GM23338 (cell line): ENCODE results near the gene CCS. TPM values are rescaled to one million over a fixed set of nuclear protein-coding genes. Genes with fewer than 3 reads are reported as not detected.
A peak's percentile ranks its signal among the peaks of the same experiment; 100 is the strongest.
"Not testable (repeated sequence)": the region's sequence is repeated elsewhere in the genome, so short reads cannot be mapped to it uniquely, and the experiment has no call there.

Experiments
- ATAC-seq: fragments of 200-7000 bp; cut with Tn5 transposase; 3 replicates; pipeline ENCODE4 v1.9.1; 2020
- DNase-seq: peaks from one replicate; pipeline ENCODE4 v3.0.0-alpha.2; 2015; ENCODE audit warnings: low spot score
- H2AFZ ChIP-seq: fragments of 200-600 bp; sonication (generic); 2 replicates; pipeline ENCODE4 v1.8.0; 2016; ENCODE audit warnings: antibody characterized with exemption, mild to moderate bottlenecking, moderate library complexity
- H3F3A ChIP-seq: fragments of 200-600 bp; sonication (generic); replicated peaks from 2 replicates; pipeline ENCODE4 v1.8.0; 2017; ENCODE audit warnings: antibody characterized with exemption, mixed run types, low read depth
- H3K27ac ChIP-seq: fragments of 200-600 bp; sonication (generic); 2 replicates; pipeline ENCODE4 v1.6.1; 2016; ENCODE audit warnings: low read depth
- H3K27me3 ChIP-seq: fragments of 200-600 bp; sonication (generic); 2 replicates; pipeline ENCODE4 v1.8.0; 2016; ENCODE audit warnings: mild to moderate bottlenecking, mixed run types, moderate library complexity; ENCODE audit not compliant: insufficient read depth
- H3K36me3 ChIP-seq: fragments of 200-600 bp; sonication (generic); 2 replicates; pipeline ENCODE4 v1.8.0; 2016; ENCODE audit warnings: mild to moderate bottlenecking; ENCODE audit not compliant: insufficient read depth
- H3K4me1 ChIP-seq: fragments of 200-600 bp; sonication (generic); 2 replicates; pipeline ENCODE4 v1.8.0; 2016; ENCODE audit warnings: mild to moderate bottlenecking, moderate library complexity; ENCODE audit not compliant: insufficient read depth
- H3K4me2 ChIP-seq: fragments of 200-600 bp; sonication (generic); 2 replicates; pipeline ENCODE4 v1.7.1; 2017; ENCODE audit warnings: mixed run types
- H3K4me3 ChIP-seq: fragments of 200-600 bp; sonication (generic); 2 replicates; pipeline ENCODE4 v1.6.1; 2016; ENCODE audit warnings: mixed run types
- H3K79me2 ChIP-seq: fragments of 200-600 bp; sonication (generic); replicated peaks from 2 replicates; pipeline ENCODE4 v1.8.0; 2017; ENCODE audit warnings: mild to moderate bottlenecking; ENCODE audit not compliant: insufficient read depth
- H3K9me2 ChIP-seq: fragments of 200-600 bp; sonication (generic); 2 replicates; pipeline ENCODE4 v1.8.0; 2017; ENCODE audit not compliant: insufficient read depth
- H4K20me1 ChIP-seq: fragments of 200-600 bp; sonication (generic); replicated peaks from 2 replicates; pipeline ENCODE4 v1.8.0; 2017; ENCODE audit warnings: mild to moderate bottlenecking; ENCODE audit not compliant: insufficient read depth
- H3K27ac Mint-ChIP-seq: 2 replicates; pipeline ENCODE4 v1.8.0; 2020; ENCODE audit warnings: inconsistent platforms, mild to moderate bottlenecking, moderate library complexity, mixed read lengths
- H3K27me3 Mint-ChIP-seq: 3 replicates; pipeline ENCODE4 v1.8.0; 2022; ENCODE audit warnings: low read depth, mild to moderate bottlenecking, moderate library complexity, mixed read lengths, inconsistent platforms; ENCODE audit not compliant: insufficient read depth, poor library complexity
- H3K36me3 Mint-ChIP-seq: 3 replicates; pipeline ENCODE4 v1.8.0; 2021; ENCODE audit warnings: low read depth, mild to moderate bottlenecking, inconsistent platforms, moderate library complexity, mixed read lengths
- H3K4me1 Mint-ChIP-seq: 3 replicates; pipeline ENCODE4 v1.8.0; 2020; ENCODE audit warnings: mild to moderate bottlenecking, inconsistent platforms, mixed read lengths
- H3K4me3 Mint-ChIP-seq: 3 replicates; pipeline ENCODE4 v1.8.0; 2021; ENCODE audit warnings: moderate library complexity, mild to moderate bottlenecking, inconsistent platforms, mixed read lengths
- H3K9me3 Mint-ChIP-seq: 3 replicates; pipeline ENCODE4 v1.8.0; 2020; ENCODE audit warnings: moderate library complexity, mild to moderate bottlenecking, inconsistent platforms, mixed read lengths
- CREB1 ChIP-seq: fragments of 250-450 bp; sonication (Bioruptor Pico); IDR thresholded peaks from 2 replicates; pipeline ENCODE4 v1.5.0; 2020; ENCODE audit warnings: low read depth, mild to moderate bottlenecking, moderate library complexity
- EZH2 ChIP-seq: fragments of 200-600 bp; sonication (generic); IDR thresholded peaks from one replicate; pipeline ENCODE4 v1.8.0; 2017; ENCODE audit warnings: antibody characterized with exemption, mild to moderate bottlenecking, low read depth; ENCODE audit not compliant: unreplicated experiment
- NANOG ChIP-seq: IDR thresholded peaks from 2 replicates; pipeline ENCODE4 v1.6.1; 2016; ENCODE audit warnings: antibody characterized with exemption, borderline replicate concordance
- POLR2AphosphoS5 ChIP-seq: IDR thresholded peaks from 2 replicates; pipeline ENCODE4 v1.6.1; 2016; ENCODE audit warnings: antibody characterized with exemption, low read depth
- STAT1 ChIP-seq: IDR thresholded peaks from one replicate; pipeline ENCODE4 v1.6.1; 2016; ENCODE audit warnings: antibody characterized with exemption; ENCODE audit not compliant: unreplicated experiment
- ZNF114 ChIP-seq: fragments of 250-450 bp; sonication (Bioruptor Pico); IDR thresholded peaks from 2 replicates; pipeline ENCODE4 v1.5.0; 2020; ENCODE audit warnings: mild to moderate bottlenecking, moderate library complexity
- ZNF331 ChIP-seq: fragments of 250-450 bp; sonication (Bioruptor Pico); IDR thresholded peaks from 2 replicates; pipeline ENCODE4 v1.5.0; 2020; ENCODE audit warnings: low read depth, mild to moderate bottlenecking, moderate library complexity
- polyA plus RNA-seq: library from polyadenylated mRNA; unstranded; fragments of >200 nt; fragmentation: Nextera tagmentation; extraction: Ambion mirVana; gene quantifications from 2 replicates; pipeline ENCODE4 v1.2.1, GENCODE V29; 2016
- total RNA-seq: library from RNA; depleted of rRNA; stranded (reverse); fragments of >200 nt; shearing (Covaris generic); gene quantifications from 2 replicates; pipeline ENCODE4 v1.2.3, GENCODE V29; 2014
- TF ChIP-seq, protein P1 (sequence below), 2 experiments: fragments of 200-600 bp in 1 of 2; sonication (generic) in 1 of 2; conservative IDR thresholded peaks; 2 replicates each; pipeline versions ENCODE4 v1.5.1 to v1.6.1; 2016 to 2017; ENCODE audit warnings: antibody characterized with exemption in 2 of 2, low read depth in 2 of 2, mild to moderate bottlenecking in 2 of 2, moderate library complexity in 1 of 2
- TF ChIP-seq, protein P2 (sequence below): IDR thresholded peaks from 2 replicates; pipeline ENCODE4 v1.6.1; 2016; ENCODE audit warnings: antibody characterized with exemption

The CCS gene
- total and polyA plus RNA-seq, 2 experiments from 2014 or later, result 36.1 to 60.7 TPM

DNA sequence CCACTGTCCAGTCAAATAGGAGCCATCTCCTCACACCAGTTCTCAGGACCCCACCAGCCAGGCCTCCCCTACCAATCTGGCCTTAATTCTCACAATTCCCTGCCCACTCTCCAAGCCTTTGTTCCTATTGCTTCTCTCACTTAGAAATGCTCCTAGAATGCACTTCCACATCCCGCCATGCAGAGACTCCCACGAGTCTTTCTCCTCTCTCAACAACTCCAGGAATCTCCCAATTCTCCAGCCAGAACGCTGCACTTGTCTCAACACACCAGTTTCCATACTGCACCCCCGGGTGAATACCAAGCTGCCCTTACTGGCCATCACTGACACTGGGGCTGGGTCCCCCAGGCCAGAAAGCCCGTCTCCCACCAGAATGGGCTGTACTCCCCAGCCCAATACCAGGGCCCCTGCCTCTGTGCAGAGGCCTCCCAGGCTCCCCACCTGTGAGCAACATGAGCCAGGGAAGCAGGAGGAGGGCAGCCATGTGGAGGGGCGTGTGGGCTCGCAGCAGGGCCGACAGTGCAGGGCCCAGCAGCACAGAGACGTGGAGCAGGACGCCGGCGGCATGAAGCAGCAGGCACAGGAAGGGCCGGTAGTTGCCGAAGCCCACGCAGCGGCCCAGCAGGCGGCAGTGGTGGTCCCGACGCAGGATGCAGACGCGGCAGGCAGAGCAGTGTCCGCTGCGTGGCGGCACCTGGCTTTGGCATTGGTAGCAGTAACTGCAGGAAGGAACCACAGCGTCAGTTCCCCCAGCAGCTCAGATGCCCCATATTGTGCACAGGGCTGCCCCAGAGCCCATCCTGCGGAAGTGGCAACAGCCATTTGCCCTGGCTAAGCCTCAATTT, 49.5 kb upstream of the CCS start:
- Mint-ChIP-seq H3K9me3 (no peaks in the 10 kb centered on the region; the same call in 1 of the 3 replicates), H3K4me1 (peaks cover 36% of the 10 kb centered on the region), H3K4me3 (peak overlapping the region; percentile 5; the same call in 1 of the 3 replicates), H3K36me3 (no peaks in the 10 kb centered on the region; the same call in 2 of the 3 replicates), H3K27me3 (peaks cover 19% of the 10 kb centered on the region), H3K27ac (no peak overlapping the region)
- no peaks in the 10 kb centered on the region for H3K9me2 ChIP-seq
- H4K20me1 ChIP-seq, result peaks cover 4% of the 10 kb centered on the region; the same call in 1 of the 2 replicates
- 0 out of 2 replicates have a peak, but pooled peaks cover 7% of the 10 kb centered on the region for H3F3A ChIP-seq
- peaks cover 4% of the 10 kb centered on the region; the same call in 1 of the 2 replicates for H3K79me2 ChIP-seq
- peak overlapping the region; percentile 81 for H2AFZ ChIP-seq
- no peak overlapping the region for H3K4me3 ChIP-seq
- peak; percentile 80 for DNase-seq
- ATAC-seq, result peak; percentile 6
- H3K4me1 ChIP-seq, result peaks cover 26% of the 10 kb centered on the region
- H3K27me3 ChIP-seq, result no peaks in the 10 kb centered on the region
- no peaks in the 10 kb centered on the region for H3K36me3 ChIP-seq
- H3K27ac ChIP-seq, result no peak overlapping the region
- H3K4me2 ChIP-seq, result peak overlapping the region; percentile 69; the same call in 1 of the 2 replicates
- TF ChIP-seq, protein P1, sequence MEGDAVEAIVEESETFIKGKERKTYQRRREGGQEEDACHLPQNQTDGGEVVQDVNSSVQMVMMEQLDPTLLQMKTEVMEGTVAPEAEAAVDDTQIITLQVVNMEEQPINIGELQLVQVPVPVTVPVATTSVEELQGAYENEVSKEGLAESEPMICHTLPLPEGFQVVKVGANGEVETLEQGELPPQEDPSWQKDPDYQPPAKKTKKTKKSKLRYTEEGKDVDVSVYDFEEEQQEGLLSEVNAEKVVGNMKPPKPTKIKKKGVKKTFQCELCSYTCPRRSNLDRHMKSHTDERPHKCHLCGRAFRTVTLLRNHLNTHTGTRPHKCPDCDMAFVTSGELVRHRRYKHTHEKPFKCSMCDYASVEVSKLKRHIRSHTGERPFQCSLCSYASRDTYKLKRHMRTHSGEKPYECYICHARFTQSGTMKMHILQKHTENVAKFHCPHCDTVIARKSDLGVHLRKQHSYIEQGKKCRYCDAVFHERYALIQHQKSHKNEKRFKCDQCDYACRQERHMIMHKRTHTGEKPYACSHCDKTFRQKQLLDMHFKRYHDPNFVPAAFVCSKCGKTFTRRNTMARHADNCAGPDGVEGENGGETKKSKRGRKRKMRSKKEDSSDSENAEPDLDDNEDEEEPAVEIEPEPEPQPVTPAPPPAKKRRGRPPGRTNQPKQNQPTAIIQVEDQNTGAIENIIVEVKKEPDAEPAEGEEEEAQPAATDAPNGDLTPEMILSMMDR (conservative IDR thresholded peaks at IDR 0.05; ENCODE audit: low read depth in 2 of 2), result peak; percentile 35 to 71
- TF ChIP-seq ZNF331 (CRISPR knock-in tag), result no peak

DNA sequence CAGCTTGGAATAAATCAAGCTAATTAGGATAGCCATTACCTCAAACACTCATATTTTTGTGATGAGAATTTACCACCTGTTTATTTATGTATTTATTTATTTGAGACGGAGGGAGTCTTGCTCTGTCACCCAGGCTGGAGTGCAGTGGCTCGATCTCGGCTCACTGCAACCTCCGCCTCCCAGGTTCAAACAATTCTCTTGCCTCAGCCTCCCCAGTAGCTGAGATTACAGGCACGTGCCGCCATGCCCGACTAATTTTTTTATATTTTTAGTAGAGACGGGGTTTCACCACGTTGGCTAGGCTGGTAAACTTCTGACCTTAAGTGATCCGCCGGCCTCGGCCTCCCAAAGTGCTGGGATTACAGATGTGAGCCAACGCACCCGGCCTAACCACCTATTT, 48.0 kb upstream of the CCS start:
- H3K36me3 ChIP-seq, H2AFZ ChIP-seq, H3K27me3 ChIP-seq, H3F3A ChIP-seq, H3K27ac Mint-ChIP-seq, H4K20me1 ChIP-seq, H3K9me2 ChIP-seq, H3K36me3 Mint-ChIP-seq, DNase-seq, ATAC-seq, H3K27ac ChIP-seq, H3K9me3 Mint-ChIP-seq, H3K79me2 ChIP-seq: not testable (repeated sequence)
- Histone ChIP-seq H3K4me3 (peak overlapping the region; percentile 97), H3K4me1 (peaks cover 35% of the 10 kb centered on the region), H3K4me2 (peak overlapping the region; percentile 97)
- Mint-ChIP-seq H3K4me3 (peak overlapping the region; percentile 77), H3K4me1 (peaks cover 38% of the 10 kb centered on the region), H3K27me3 (peaks cover 19% of the 10 kb centered on the region)

DNA sequence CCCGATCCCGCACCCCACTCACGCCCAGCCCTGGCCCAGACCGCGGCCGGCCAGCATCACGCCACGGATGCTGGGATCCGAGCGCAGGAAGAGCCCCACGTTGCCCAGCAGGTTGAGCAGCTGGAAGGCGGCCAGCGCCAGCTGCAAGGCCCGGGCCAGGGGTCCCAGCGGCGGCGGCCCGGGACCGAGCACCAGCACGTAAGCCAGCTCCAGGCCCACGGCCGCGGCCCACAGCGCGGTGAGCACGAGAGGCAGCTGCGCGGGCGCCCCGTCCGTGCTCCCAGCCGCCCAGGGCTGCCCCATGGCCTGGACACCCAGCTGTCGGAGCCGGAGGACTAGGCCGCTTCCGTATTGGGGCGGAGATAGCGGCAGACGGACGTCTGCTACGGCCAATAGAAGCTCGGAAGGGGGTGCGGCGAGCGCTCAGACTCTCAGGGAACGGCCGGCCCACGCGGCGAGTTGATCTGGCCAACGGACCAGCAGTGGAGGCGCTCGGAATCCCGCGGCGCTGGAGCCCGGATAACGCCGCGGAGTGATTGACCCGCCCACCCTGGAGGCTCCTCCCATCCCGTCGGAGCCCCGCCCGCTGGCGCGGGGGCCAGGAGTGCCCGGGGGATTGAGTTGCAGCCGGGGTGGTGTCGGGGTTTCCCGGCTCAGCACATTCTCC, 47.2 kb upstream of the CCS start, which contains the start of gene ZDHHC24:
ZDHHC24 (minus strand) TSS at position 348 of the 667 bp plus-strand sequence; CDS start at position 303, 45 bp downstream.
- ATAC-seq, result peak; percentile 80
- H3K27me3 Mint-ChIP-seq, result peaks cover 19% of the 10 kb centered on the region
- no peaks in the 10 kb centered on the region for H3K27me3 ChIP-seq

More for the DNA sequence above, 47.2 kb upstream of the CCS start, which contains the start of gene ZDHHC24:
- Mint-ChIP-seq H3K4me3 (peak within 1 kb of the TSS; percentile 81), H3K9me3 (no peaks in the 10 kb centered on the region; the same call in 1 of the 3 replicates), H3K36me3 (peaks cover 4% of the 10 kb centered on the region; the same call in 1 of the 3 replicates), H3K4me1 (peaks cover 38% of the 10 kb centered on the region), H3K27ac (peak within 1 kb of the TSS; percentile 70)
- DNase-seq, result peak; percentile 97
- Histone ChIP-seq H3K4me3 (peak within 1 kb of the TSS; percentile 97), H4K20me1 (peaks cover 7% of the 10 kb centered on the region), H3K27ac (peak within 1 kb of the TSS; percentile 74; the same call in 1 of the 2 replicates), H3F3A (0 out of 2 replicates have a peak, but pooled peaks cover 7% of the 10 kb centered on the region), H3K4me1 (peaks cover 35% of the 10 kb centered on the region), H2AFZ (peak within 1 kb of the TSS; percentile 97), H3K9me2 (no peaks in the 10 kb centered on the region), H3K36me3 (no peaks in the 10 kb centered on the region), H3K79me2 (0 out of 2 replicates have a peak, but pooled peaks cover 4% of the 10 kb centered on the region), H3K4me2 (peak within 1 kb of the TSS; percentile 97)
- TF ChIP-seq NANOG (no peak), CREB1 (CRISPR knock-in tag) (peak; percentile 29), ZNF114 (CRISPR knock-in tag) (no peak), EZH2 (no peak), STAT1 (no peak), POLR2AphosphoS5 (peak; percentile 56)
- TF ChIP-seq, protein P2, sequence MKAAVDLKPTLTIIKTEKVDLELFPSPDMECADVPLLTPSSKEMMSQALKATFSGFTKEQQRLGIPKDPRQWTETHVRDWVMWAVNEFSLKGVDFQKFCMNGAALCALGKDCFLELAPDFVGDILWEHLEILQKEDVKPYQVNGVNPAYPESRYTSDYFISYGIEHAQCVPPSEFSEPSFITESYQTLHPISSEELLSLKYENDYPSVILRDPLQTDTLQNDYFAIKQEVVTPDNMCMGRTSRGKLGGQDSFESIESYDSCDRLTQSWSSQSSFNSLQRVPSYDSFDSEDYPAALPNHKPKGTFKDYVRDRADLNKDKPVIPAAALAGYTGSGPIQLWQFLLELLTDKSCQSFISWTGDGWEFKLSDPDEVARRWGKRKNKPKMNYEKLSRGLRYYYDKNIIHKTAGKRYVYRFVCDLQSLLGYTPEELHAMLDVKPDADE, result no peak
